Chondrocyte (in vitro differentiated cells): ENCODE results near the gene TAS2R38. TPM values are rescaled to one million over a fixed set of nuclear protein-coding genes. Genes with fewer than 3 reads are reported as not detected.

Experiments
- DNase-seq: peaks from one replicate; pipeline ENCODE4 v3.0.0; 2021; ENCODE audit warnings: mixed read lengths, low spot score
- H3K27ac Mint-ChIP-seq: one replicate; pipeline ENCODE4 v1.8.0; 2021; ENCODE audit warnings: mild to moderate bottlenecking, moderate library complexity, mixed read lengths; ENCODE audit not compliant: unreplicated experiment
- H3K27me3 Mint-ChIP-seq: 2 replicates; pipeline ENCODE4 v1.8.0; 2021; ENCODE audit warnings: low read depth, mixed read lengths
- H3K36me3 Mint-ChIP-seq: 2 replicates; pipeline ENCODE4 v1.8.0; 2021; ENCODE audit warnings: low read depth, mixed read lengths
- H3K4me1 Mint-ChIP-seq: 2 replicates; pipeline ENCODE4 v1.8.0; 2021; ENCODE audit warnings: low read depth, mild to moderate bottlenecking, mixed read lengths
- H3K4me3 Mint-ChIP-seq: one replicate; pipeline ENCODE4 v1.8.0; 2021; ENCODE audit warnings: mild to moderate bottlenecking, moderate library complexity, mixed read lengths; ENCODE audit not compliant: unreplicated experiment
- H3K9me3 Mint-ChIP-seq: 2 replicates; pipeline ENCODE4 v1.8.0; 2021; ENCODE audit warnings: low read depth, mixed read lengths
- CTCF ChIP-seq: fragments of 200-600 bp; sonication (generic); IDR thresholded peaks from 2 replicates; pipeline ENCODE4 v1.5.0; 2021; ENCODE audit warnings: antibody characterized with exemption, mild to moderate bottlenecking, moderate library complexity
- total RNA-seq: library from RNA; stranded (reverse); gene quantifications from 3 replicates; pipeline ENCODE4 v1.2.1, GENCODE V29; 2021

Gene TAS2R38
- total RNA-seq, 1 donor from 2014 or later, result not detected

GRCh38 chr7:141999058-141999623 lies 25.6 kb upstream of the TAS2R38 start:
- Mint-ChIP-seq H3K4me3 (no peak overlapping the region), H3K9me3 (peaks cover 7% of the 10 kb centered on the region), H3K27ac (no peak overlapping the region), H3K27me3 (peaks cover 6% of the 10 kb centered on the region), H3K36me3 (peaks cover 2% of the 10 kb centered on the region), H3K4me1 (no peaks in the 10 kb centered on the region)
- no peak for TF ChIP-seq CTCF
- no peak for DNase-seq

GRCh38 chr7:141993354-141993753 lies 19.8 kb upstream of the TAS2R38 start:
- TF ChIP-seq CTCF, result no peak
- H3K4me3 Mint-ChIP-seq, result no peak overlapping the region
- no peaks in the 10 kb centered on the region for H3K4me1 Mint-ChIP-seq
- peaks cover 2% of the 10 kb centered on the region for H3K36me3 Mint-ChIP-seq
- peaks cover 3% of the 10 kb centered on the region for H3K9me3 Mint-ChIP-seq
- no peak overlapping the region for H3K27ac Mint-ChIP-seq
- DNase-seq, result no peak
- peaks cover 8% of the 10 kb centered on the region for H3K27me3 Mint-ChIP-seq

- no peaks in the 10 kb centered on the region for H3K4me1 Mint-ChIP-seq
- peaks cover 2% of the 10 kb centered on the region for H3K36me3 Mint-ChIP-seq
- peaks cover 3% of the 10 kb centered on the region for H3K9me3 Mint-ChIP-seq
Measured at GRCh38 chr7:141992688-141993087, 19.1 kb upstream of the TAS2R38 start.

GRCh38 chr7:141992156-141992555 lies 18.6 kb upstream of the TAS2R38 start:
- no peaks in the 10 kb centered on the region for H3K4me1 Mint-ChIP-seq
- H3K36me3 Mint-ChIP-seq, result peaks cover 2% of the 10 kb centered on the region
- H3K27me3 Mint-ChIP-seq, result peaks cover 8% of the 10 kb centered on the region
- H3K4me3 Mint-ChIP-seq, result no peak overlapping the region
- peaks cover 3% of the 10 kb centered on the region for H3K9me3 Mint-ChIP-seq
- no peak for DNase-seq
- no peak overlapping the region for H3K27ac Mint-ChIP-seq
- TF ChIP-seq CTCF, result no peak

More at GRCh38 chr7:141992688-141993087, 19.1 kb upstream of the TAS2R38 start:
- Mint-ChIP-seq H3K27me3 (peaks cover 8% of the 10 kb centered on the region), H3K4me3 (no peak overlapping the region), H3K27ac (no peak overlapping the region)
- TF ChIP-seq CTCF, result no peak
- no peak for DNase-seq

GRCh38 chr7:141991140-141991539 lies 17.6 kb upstream of the TAS2R38 start:
- no peaks in the 10 kb centered on the region for H3K4me1 Mint-ChIP-seq
- no peaks in the 10 kb centered on the region for H3K9me3 Mint-ChIP-seq
- H3K4me3 Mint-ChIP-seq, result no peak overlapping the region
- no peak for DNase-seq
- peaks cover 4% of the 10 kb centered on the region for H3K27me3 Mint-ChIP-seq
- TF ChIP-seq CTCF, result no peak
- H3K27ac Mint-ChIP-seq, result no peak overlapping the region
- no peaks in the 10 kb centered on the region for H3K36me3 Mint-ChIP-seq
